Liver (tissue), 9 donors: ENCODE data around the gene MXD3. TPM values are rescaled to one million over a fixed set of nuclear protein-coding genes. Genes with fewer than 3 reads are reported as not detected.

Experiments
- DNase-seq: peaks from one replicate; pipeline ENCODE4 v3.0.0-alpha.2; 2017; ENCODE audit warnings: low spot score
- H3K27ac ChIP-seq, 2 donors: one replicate each; pipeline ENCODE4 v1.7.0; 2013; ENCODE audit warnings: inconsistent platforms in 2 of 2, low read length in 2 of 2, control low read depth in 1 of 2, low read depth in 1 of 2, mild to moderate bottlenecking in 1 of 2
- H3K27me3 ChIP-seq, 4 donors: one replicate each; pipeline versions ENCODE4 v1.6.1 to v1.7.0; 2013; ENCODE audit warnings: low read length in 3 of 4, inconsistent platforms in 1 of 4, mild to moderate bottlenecking in 1 of 4, moderate library complexity in 1 of 4; ENCODE audit not compliant: control insufficient read depth in 4 of 4, insufficient read depth in 4 of 4
- H3K36me3 ChIP-seq, 4 donors: one replicate each; pipeline versions ENCODE4 v1.6.1 to v1.7.0; 2013; ENCODE audit warnings: low read length in 3 of 4, mild to moderate bottlenecking in 3 of 4, low read depth in 1 of 4, moderate library complexity in 1 of 4; ENCODE audit not compliant: control insufficient read depth in 4 of 4, insufficient read depth in 3 of 4
- H3K4me1 ChIP-seq, 4 donors: one replicate each; pipeline versions ENCODE4 v1.6.1 to v1.7.0; 2013; ENCODE audit warnings: low read length in 3 of 4, mild to moderate bottlenecking in 3 of 4, moderate library complexity in 1 of 4; ENCODE audit not compliant: control insufficient read depth in 4 of 4, insufficient read depth in 4 of 4
- H3K4me3 ChIP-seq, 3 donors: one replicate each; pipeline versions ENCODE4 v1.6.1 to v1.7.0; 2013; ENCODE audit warnings: low read length in 3 of 3, control low read depth in 1 of 3, low read depth in 1 of 3, mild to moderate bottlenecking in 1 of 3
- H3K9ac ChIP-seq, 2 donors: one replicate each; pipeline ENCODE4 v1.7.0; 2013; ENCODE audit warnings: low read length in 2 of 2, mild to moderate bottlenecking in 2 of 2, moderate library complexity in 2 of 2, control low read depth in 1 of 2, low read depth in 1 of 2
- H3K9me3 ChIP-seq, 4 donors: one replicate each; pipeline versions ENCODE4 v1.6.1 to v1.7.0; 2013; ENCODE audit warnings: low read length in 3 of 4; ENCODE audit not compliant: control insufficient read depth in 4 of 4
- EGR1 ChIP-seq, 2 donors: IDR thresholded peaks; 2 replicates each; pipeline ENCODE4 v1.6.1; 2016 to 2018; ENCODE audit warnings: antibody characterized with exemption in 2 of 2, low read depth in 2 of 2
- FOXA1 ChIP-seq: IDR thresholded peaks from 2 replicates; pipeline ENCODE4 v1.6.1; 2016; ENCODE audit warnings: antibody characterized with exemption
- GABPA ChIP-seq, 2 donors: IDR thresholded peaks in 1 of 2; conservative IDR thresholded peaks in 1 of 2; 2 replicates each; pipeline ENCODE4 v1.6.1; 2016; ENCODE audit warnings: antibody characterized with exemption in 2 of 2, mild to moderate bottlenecking in 1 of 2, moderate library complexity in 1 of 2
- HNF4A ChIP-seq, 2 donors: conservative IDR thresholded peaks; 2 replicates each; pipeline ENCODE4 v1.6.1; 2016; ENCODE audit warnings: antibody characterized with exemption in 2 of 2, mild to moderate bottlenecking in 2 of 2
- HNF4G ChIP-seq: IDR thresholded peaks from 2 replicates; pipeline ENCODE4 v1.6.1; 2016; ENCODE audit warnings: antibody characterized with exemption
- JUND ChIP-seq, 2 donors: IDR thresholded peaks; 2 replicates each; pipeline ENCODE4 v1.6.1; 2016; ENCODE audit warnings: antibody characterized with exemption in 2 of 2
- NR2F2 ChIP-seq: IDR thresholded peaks from 2 replicates; pipeline ENCODE4 v1.6.1; 2016; ENCODE audit warnings: antibody characterized with exemption
- RXRA ChIP-seq, 2 donors: IDR thresholded peaks; 2 replicates each; pipeline ENCODE4 v1.6.1; 2017 to 2018; ENCODE audit warnings: antibody characterized with exemption in 2 of 2, mild to moderate bottlenecking in 1 of 2
- SP1 ChIP-seq: IDR thresholded peaks from 2 replicates; pipeline ENCODE4 v1.6.1; 2018; ENCODE audit warnings: antibody characterized with exemption, mild to moderate bottlenecking
- TAF1 ChIP-seq: conservative IDR thresholded peaks from 2 replicates; pipeline ENCODE4 v1.6.1; 2016; ENCODE audit warnings: antibody characterized with exemption, mild to moderate bottlenecking
- YY1 ChIP-seq: IDR thresholded peaks from 2 replicates; pipeline ENCODE4 v1.6.1; 2016; ENCODE audit warnings: antibody characterized with exemption, mild to moderate bottlenecking
- ZBTB33 ChIP-seq: IDR thresholded peaks from 2 replicates; pipeline ENCODE4 v1.6.1; 2016; ENCODE audit warnings: antibody characterized with exemption
- WGBS: extraction: QIAGEN DNeasy Blood & Tissue Kit; methylation state at CpG from one replicate; pipeline ENCODE4 v1.1.7; 2013; 5-methylcytosine and 5-hydroxymethylcytosine counted together
- polyA plus RNA-seq, 2 donors: library from polyadenylated mRNA; stranded (reverse) in 1 of 2; unstranded in 1 of 2; fragments of 200-250 nt in 1 of 2; fragments of >200 nt in 1 of 2; fragmentation: Nextera tagmentation in 1 of 2; extraction: Ambion mirVana in 1 of 2; gene quantifications; one replicate each; pipeline versions ENCODE4 v1.2.1 to v1.2.3, GENCODE V29; 2013 to 2015
- total RNA-seq, 2 donors: library from RNA; depleted of rRNA; stranded (reverse); fragments of >200 nt; gene quantifications; one replicate each; pipeline ENCODE4 v1.2.3, GENCODE V29; 2014
- TF ChIP-seq, protein P1 (sequence below): fragments of 150-350 bp; IDR thresholded peaks from 2 replicates; pipeline ENCODE4 v1.5.1; 2017; ENCODE audit warnings: improper control_type of control experiment, low read depth, low read length; ENCODE audit not compliant: missing input control
- TF ChIP-seq, protein P2 (sequence below): IDR thresholded peaks from 2 replicates; pipeline ENCODE4 v1.6.1; 2016; ENCODE audit warnings: antibody characterized with exemption
- TF ChIP-seq, protein P3 (sequence below): IDR thresholded peaks from 2 replicates; pipeline ENCODE4 v1.6.1; 2016; ENCODE audit warnings: antibody characterized with exemption, mild to moderate bottlenecking
- donor health status: healthy.
- donor health status: healthy.
- donor health status: healthy.
- donor health status: healthy.
- donor health status: healthy.

The MXD3 gene
- total and polyA plus RNA-seq, 4 donors, result 1.9 to 36.8 (median 7.0) TPM

DNA sequence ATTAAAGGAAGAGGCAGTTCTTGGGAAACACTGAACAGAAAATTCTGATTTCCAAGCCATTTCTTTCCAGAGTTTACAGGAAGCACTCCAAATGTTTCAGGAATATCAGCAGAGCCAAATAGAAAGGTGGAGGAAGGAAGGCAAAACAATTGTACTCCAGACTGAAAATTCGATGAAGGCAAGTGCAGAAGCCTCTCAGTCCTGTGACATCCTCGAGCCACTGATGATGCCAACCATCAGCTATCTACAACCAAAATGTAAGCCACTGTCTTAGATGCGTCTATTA, 37.6 kb upstream of the MXD3 start (continued):
- no peak for TF ChIP-seq ZBTB33
- TF ChIP-seq, protein P1, sequence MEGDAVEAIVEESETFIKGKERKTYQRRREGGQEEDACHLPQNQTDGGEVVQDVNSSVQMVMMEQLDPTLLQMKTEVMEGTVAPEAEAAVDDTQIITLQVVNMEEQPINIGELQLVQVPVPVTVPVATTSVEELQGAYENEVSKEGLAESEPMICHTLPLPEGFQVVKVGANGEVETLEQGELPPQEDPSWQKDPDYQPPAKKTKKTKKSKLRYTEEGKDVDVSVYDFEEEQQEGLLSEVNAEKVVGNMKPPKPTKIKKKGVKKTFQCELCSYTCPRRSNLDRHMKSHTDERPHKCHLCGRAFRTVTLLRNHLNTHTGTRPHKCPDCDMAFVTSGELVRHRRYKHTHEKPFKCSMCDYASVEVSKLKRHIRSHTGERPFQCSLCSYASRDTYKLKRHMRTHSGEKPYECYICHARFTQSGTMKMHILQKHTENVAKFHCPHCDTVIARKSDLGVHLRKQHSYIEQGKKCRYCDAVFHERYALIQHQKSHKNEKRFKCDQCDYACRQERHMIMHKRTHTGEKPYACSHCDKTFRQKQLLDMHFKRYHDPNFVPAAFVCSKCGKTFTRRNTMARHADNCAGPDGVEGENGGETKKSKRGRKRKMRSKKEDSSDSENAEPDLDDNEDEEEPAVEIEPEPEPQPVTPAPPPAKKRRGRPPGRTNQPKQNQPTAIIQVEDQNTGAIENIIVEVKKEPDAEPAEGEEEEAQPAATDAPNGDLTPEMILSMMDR, result no peak

GRCh38 chr5:177347699-177348098, 36.0 kb upstream of the MXD3 start:
- Histone ChIP-seq H3K4me1 (peaks cover 12 to 52% (median 41%) of the 10 kb centered on the region in 4 donors), H3K4me3 (no peak overlapping the region), H3K27me3 (no peaks in the 10 kb centered on the region), H3K36me3 (peaks cover 2 to 11% (median 4%) of the 10 kb centered on the region in 4 donors), H3K27ac (no peak overlapping the region), H3K9me3 (no peaks in the 10 kb centered on the region), H3K9ac (no peak overlapping the region)
- WGBS, result 91% methylated on average over 4 of the region's 4 CpGs
- no peak for TF ChIP-seq JUND (IDR thresholded peaks at IDR 0.05)
- TF ChIP-seq, protein P2, sequence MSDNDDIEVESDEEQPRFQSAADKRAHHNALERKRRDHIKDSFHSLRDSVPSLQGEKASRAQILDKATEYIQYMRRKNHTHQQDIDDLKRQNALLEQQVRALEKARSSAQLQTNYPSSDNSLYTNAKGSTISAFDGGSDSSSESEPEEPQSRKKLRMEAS, result no peak
- no peak for TF ChIP-seq TAF1
- no peak for TF ChIP-seq YY1
- no peak for TF ChIP-seq HNF4G
- no peak for TF ChIP-seq NR2F2
- TF ChIP-seq GABPA (IDR thresholded peaks at IDR 0.05 in 1 of 2, conservative IDR thresholded peaks at IDR 0.05 in 1 of 2), result no peak
- TF ChIP-seq ZBTB33, result no peak
- TF ChIP-seq, protein P3, sequence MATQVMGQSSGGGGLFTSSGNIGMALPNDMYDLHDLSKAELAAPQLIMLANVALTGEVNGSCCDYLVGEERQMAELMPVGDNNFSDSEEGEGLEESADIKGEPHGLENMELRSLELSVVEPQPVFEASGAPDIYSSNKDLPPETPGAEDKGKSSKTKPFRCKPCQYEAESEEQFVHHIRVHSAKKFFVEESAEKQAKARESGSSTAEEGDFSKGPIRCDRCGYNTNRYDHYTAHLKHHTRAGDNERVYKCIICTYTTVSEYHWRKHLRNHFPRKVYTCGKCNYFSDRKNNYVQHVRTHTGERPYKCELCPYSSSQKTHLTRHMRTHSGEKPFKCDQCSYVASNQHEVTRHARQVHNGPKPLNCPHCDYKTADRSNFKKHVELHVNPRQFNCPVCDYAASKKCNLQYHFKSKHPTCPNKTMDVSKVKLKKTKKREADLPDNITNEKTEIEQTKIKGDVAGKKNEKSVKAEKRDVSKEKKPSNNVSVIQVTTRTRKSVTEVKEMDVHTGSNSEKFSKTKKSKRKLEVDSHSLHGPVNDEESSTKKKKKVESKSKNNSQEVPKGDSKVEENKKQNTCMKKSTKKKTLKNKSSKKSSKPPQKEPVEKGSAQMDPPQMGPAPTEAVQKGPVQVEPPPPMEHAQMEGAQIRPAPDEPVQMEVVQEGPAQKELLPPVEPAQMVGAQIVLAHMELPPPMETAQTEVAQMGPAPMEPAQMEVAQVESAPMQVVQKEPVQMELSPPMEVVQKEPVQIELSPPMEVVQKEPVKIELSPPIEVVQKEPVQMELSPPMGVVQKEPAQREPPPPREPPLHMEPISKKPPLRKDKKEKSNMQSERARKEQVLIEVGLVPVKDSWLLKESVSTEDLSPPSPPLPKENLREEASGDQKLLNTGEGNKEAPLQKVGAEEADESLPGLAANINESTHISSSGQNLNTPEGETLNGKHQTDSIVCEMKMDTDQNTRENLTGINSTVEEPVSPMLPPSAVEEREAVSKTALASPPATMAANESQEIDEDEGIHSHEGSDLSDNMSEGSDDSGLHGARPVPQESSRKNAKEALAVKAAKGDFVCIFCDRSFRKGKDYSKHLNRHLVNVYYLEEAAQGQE, result no peak
- no peak for TF ChIP-seq RXRA (IDR thresholded peaks at IDR 0.05)
- TF ChIP-seq EGR1 (IDR thresholded peaks at IDR 0.05; ENCODE audit: low read depth in 2 of 2), result no peak
- TF ChIP-seq FOXA1, result no peak
- TF ChIP-seq, protein P1, result no peak
- TF ChIP-seq HNF4A (conservative IDR thresholded peaks at IDR 0.05), result no peak
- TF ChIP-seq SP1, result no peak
- no peak for DNase-seq
